T47D (cell line): ENCODE measurements around the gene GPR137B.

Experiments
- DNase-seq, 2 experiments: peaks; one replicate each; pipeline versions ENCODE4 v3.0.0 to v3.0.0-alpha.2; 2011 to 2012; ENCODE audit warnings: low read depth in 1 of 2, low spot score in 1 of 2
- JUND ChIP-seq: IDR thresholded peaks from 2 replicates; pipeline ENCODE4 v1.6.1; 2012; ENCODE audit warnings: low read depth
- in situ Hi-C: cut with HindIII; loops from 2 replicates; pipeline ENCODE4 v1.10.0; 2016; ENCODE audit warnings: low sequenced_read_pairs, low pct_unique_long_range_greater_than_20kb

GPR137B gene

DNA sequence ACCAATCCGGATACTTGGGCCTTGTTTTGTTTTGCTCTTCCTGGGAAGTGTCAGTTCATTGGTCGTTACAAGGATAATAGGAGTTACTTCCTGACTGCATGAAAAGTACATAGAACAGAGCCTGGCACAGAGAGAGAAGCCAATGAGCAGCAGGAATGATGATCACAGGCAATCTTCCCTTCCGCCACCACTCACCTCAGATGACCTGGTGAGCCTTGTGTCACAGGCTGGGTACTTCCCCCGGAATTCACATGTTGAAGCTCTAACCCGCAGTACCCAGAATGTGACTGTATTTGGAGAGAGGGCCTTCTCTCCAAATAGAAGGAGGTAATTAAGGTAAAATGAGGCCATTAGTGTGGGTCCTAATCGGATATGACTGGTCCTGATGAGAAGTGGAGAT lies 18.8 kb upstream of the GPR137B start:
- in situ Hi-C loops = no loop called here
- DNase-seq = no peak
- TF ChIP-seq JUND = no peak

GRCh38 chr1:236124965-236125364 lies 17.4 kb upstream of the GPR137B start:
- DNase-seq = peak in 1 of 2 experiments; percentile 20
- no peak for TF ChIP-seq JUND
- in situ Hi-C loops = no loop called here

GRCh38 chr1:236127045-236127444 lies 15.3 kb upstream of the GPR137B start:
- in situ Hi-C loops = no loop called here
- no peak for TF ChIP-seq JUND
- DNase-seq = no peak

DNA sequence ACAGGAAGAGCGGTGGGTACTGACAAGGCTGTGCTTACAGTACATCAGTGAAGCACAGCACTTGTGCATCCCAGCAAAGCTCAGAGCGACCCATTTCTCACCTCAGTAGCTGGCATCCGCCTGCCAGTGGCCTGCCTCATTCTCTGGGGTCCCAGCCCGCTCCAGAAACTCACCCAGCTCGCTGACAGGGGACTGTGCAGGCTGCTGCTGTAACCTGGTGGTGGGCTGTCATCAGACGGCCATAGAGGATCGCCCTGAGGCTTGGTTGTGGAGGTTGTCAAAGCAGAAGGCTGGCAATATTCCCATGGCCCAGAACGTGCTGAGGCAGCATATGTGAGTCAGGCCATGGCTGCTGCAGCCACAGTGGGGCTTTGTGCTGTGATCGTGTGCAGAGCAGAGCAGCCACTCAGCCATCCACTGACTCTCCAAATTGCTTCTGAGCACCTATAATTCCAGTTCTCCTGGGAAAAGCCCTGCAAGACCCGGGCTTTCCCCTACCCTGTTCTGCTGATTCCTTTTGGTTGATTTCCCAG lies 13.6 kb upstream of the GPR137B start:
- in situ Hi-C loops = no loop called here
- DNase-seq = no peak
- TF ChIP-seq JUND = no peak

- DNase-seq = no peak
- no peak for TF ChIP-seq JUND
- in situ Hi-C loops = no loop called here
Observed at GRCh38 chr1:236129306-236129705, 13.0 kb upstream of the GPR137B start.

DNA sequence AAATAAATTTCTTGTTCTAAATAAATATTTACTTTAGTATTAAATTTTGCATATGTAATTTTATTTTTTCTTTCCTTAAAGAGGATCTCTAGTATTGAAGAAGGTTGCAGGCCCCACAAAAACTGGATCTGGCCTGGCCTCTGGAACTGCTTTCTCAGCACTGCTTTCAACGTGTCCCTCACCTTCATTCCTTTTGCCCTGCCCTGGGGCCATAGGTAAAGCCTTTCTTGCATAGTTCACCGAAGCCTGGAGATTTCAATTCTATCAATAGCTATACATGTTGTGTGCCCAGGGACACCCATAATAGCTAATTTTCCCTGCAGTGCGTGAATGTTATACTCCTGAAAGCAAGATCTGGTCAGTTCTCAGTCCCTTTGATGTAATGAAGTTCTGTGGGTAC lies 12.0 kb upstream of the GPR137B start:
- TF ChIP-seq JUND = no peak
- in situ Hi-C loops = no loop called here
- DNase-seq = peak in 1 of 2 experiments; percentile 19

- no peak for TF ChIP-seq JUND
- in situ Hi-C loops = no loop called here
- DNase-seq = no peak
Observed at GRCh38 chr1:236131916-236132315, 10.4 kb upstream of the GPR137B start.

GRCh38 chr1:236132420-236133046 lies 9.8 kb upstream of the GPR137B start:
- DNase-seq = peak in 1 of 2 experiments; percentile 28
- no peak for TF ChIP-seq JUND
- in situ Hi-C loops = no loop called here

DNA sequence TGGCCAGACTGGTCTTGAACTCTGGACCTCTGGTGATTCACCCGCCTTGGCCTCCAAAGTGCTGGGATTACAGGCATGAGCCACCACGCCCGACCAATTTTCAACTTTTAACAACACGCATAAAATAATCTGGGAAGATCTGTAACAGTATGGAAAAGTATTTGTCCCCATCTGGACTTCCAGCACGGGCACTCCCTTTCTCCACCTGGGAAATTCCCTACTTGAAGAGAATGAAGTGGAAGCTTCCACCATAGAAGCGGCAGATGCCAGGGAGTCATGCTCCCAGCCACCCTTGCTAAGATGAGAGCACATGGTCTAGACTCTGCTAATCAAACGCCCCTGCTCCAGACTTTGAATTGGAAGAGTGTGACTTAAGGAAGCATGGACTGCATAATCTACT lies 9.0 kb upstream of the GPR137B start:
- DNase-seq = no peak
- in situ Hi-C loops = no loop called here
- TF ChIP-seq JUND = no peak

DNA sequence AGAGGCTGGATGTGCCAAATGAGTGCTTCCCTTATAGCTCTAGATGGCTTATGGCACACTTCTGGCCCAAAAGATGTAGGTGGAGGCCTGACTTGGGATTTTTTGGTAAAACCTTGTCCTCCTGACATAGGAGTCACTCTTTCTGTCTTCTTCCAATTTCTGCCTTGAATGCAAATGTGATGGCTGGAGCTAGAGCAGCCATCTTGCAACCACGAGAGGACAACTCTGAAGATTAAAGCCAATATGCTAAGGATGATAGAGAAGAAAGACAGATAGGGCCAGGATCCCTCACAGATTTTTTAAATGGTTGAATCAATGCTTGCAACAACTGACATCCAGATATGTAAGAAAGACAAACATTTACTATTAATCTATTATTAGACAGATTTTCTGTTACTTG lies 8.5 kb upstream of the GPR137B start:
- in situ Hi-C loops = no loop called here
- DNase-seq = no peak
- no peak for TF ChIP-seq JUND

- no peak for DNase-seq
- in situ Hi-C loops = no loop called here
- TF ChIP-seq JUND = no peak
Observed at GRCh38 chr1:236137285-236137852, 5.0 kb upstream of the GPR137B start.

- in situ Hi-C loops = no loop called here
- no peak for DNase-seq
- TF ChIP-seq JUND = no peak
Observed at GRCh38 chr1:236139495-236139894, 2.8 kb upstream of the GPR137B start.

- TF ChIP-seq JUND = no peak
- DNase-seq = peak; percentile 30 to 54
- in situ Hi-C loops = no loop called here
Observed at GRCh38 chr1:236140705-236141446, 1.5 kb upstream of the GPR137B start.
